ENCODE results near the gene PALLD. TPM values are rescaled to one million over a fixed set of nuclear protein-coding genes. Genes with fewer than 3 reads are reported as not detected.

The PALLD gene
- total and polyA plus RNA-seq, 2 of the 13 experiments (the other 11 are each of a cell fraction or from before 2014, with no cell fraction given), result 0.50 to 1.5 TPM

DNA sequence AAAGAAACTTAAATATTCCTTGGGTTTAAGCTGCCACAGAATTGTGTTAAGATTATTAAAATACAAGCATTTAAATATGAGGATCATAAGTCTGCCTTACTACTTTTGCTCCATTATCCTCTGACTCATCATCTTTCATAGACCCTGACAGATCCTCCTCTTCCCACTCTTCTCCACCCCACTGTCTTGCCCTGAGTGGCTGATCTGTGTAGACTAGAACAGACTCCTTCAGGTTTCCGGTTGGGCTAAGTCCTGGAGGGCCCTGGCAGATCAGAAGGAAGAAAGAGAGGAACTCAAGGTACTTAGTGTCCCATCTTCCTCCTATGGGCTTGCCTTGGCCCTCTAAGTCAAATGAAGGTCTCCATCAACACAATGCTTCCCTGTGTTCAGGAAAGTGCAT is 30.7 kb downstream of the PALLD start (continued):
- no peak for TF ChIP-seq ZNF574 (CRISPR knock-in tag; IDR thresholded peaks at IDR 0.05)
- TF ChIP-seq ATF2 (CRISPR knock-in tag; IDR thresholded peaks at IDR 0.05), result no peak
- TF ChIP-seq ZNF83 (CRISPR knock-in tag; IDR thresholded peaks at IDR 0.05; ENCODE audit: borderline replicate concordance), result no peak
- no peak for TF ChIP-seq MEIS2 (CRISPR knock-in tag; IDR thresholded peaks at IDR 0.05)

- H3K27ac ChIP-seq (ENCODE audit: extremely low read length, insufficient read depth, low read length), result no peak overlapping the region
- FAIRE-seq (no peak), DNase-seq (ENCODE audit: low spot score) (no peak), ATAC-seq (no peak)
- no peaks in the 10 kb centered on the region for H3K27me3 ChIP-seq (ENCODE audit: control insufficient read depth in 1 of 2, insufficient read depth in 2 of 2, low read length in 2 of 2)
- no peak overlapping the region for H3K9ac ChIP-seq (ENCODE audit: insufficient read depth, low read depth, low read length)
- no peaks in the 10 kb centered on the region for H3K4me1 ChIP-seq (ENCODE audit: insufficient read depth, low read length)
- no peaks in the 10 kb centered on the region for H3K36me3 ChIP-seq (replicated peaks in 1 of 2; ENCODE audit: control insufficient read depth in 1 of 2, insufficient read depth in 2 of 2, low read length in 2 of 2)
- no peaks in the 10 kb centered on the region for H3K9me3 ChIP-seq (ENCODE audit: low read length)
- H4K20me1 ChIP-seq (ENCODE audit: insufficient read depth, low read length), result no peaks in the 10 kb centered on the region
- no TSS peak for BruUV-seq (replicated peaks)
- H3K4me2 ChIP-seq (ENCODE audit: low read depth, low read length), result no peak overlapping the region
- H3K79me2 ChIP-seq (ENCODE audit: insufficient read depth, low read length), result no peaks in the 10 kb centered on the region
- intact Hi-C loops (cut with micrococcal nuclease; ENCODE audit: unreplicated experiment), result no loop called here
- in situ Hi-C loops (cut with HindIII; ENCODE audit: extremely low pct_ligation_motif_present, low pct_unique_long_range_greater_than_20kb), result no loop called here
- no peak overlapping the region for H2AFZ ChIP-seq (ENCODE audit: low read length)
- CTCF ChIA-PET (ENCODE audit: low intra/inter-chr PET ratio, low total read pairs), result no interaction called here
- TF ChIP-seq, protein P1, sequence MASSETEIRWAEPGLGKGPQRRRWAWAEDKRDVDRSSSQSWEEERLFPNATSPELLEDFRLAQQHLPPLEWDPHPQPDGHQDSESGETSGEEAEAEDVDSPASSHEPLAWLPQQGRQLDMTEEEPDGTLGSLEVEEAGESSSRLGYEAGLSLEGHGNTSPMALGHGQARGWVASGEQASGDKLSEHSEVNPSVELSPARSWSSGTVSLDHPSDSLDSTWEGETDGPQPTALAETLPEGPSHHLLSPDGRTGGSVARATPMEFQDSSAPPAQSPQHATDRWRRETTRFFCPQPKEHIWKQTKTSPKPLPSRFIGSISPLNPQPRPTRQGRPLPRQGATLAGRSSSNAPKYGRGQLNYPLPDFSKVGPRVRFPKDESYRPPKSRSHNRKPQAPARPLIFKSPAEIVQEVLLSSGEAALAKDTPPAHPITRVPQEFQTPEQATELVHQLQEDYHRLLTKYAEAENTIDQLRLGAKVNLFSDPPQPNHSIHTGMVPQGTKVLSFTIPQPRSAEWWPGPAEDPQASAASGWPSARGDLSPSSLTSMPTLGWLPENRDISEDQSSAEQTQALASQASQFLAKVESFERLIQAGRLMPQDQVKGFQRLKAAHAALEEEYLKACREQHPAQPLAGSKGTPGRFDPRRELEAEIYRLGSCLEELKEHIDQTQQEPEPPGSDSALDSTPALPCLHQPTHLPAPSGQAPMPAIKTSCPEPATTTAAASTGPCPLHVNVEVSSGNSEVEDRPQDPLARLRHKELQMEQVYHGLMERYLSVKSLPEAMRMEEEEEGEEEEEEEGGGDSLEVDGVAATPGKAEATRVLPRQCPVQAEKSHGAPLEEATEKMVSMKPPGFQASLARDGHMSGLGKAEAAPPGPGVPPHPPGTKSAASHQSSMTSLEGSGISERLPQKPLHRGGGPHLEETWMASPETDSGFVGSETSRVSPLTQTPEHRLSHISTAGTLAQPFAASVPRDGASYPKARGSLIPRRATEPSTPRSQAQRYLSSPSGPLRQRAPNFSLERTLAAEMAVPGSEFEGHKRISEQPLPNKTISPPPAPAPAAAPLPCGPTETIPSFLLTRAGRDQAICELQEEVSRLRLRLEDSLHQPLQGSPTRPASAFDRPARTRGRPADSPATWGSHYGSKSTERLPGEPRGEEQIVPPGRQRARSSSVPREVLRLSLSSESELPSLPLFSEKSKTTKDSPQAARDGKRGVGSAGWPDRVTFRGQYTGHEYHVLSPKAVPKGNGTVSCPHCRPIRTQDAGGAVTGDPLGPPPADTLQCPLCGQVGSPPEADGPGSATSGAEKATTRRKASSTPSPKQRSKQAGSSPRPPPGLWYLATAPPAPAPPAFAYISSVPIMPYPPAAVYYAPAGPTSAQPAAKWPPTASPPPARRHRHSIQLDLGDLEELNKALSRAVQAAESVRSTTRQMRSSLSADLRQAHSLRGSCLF (CRISPR knock-in tag; IDR thresholded peaks at IDR 0.05; ENCODE audit: borderline replicate concordance), result no peak
- TF ChIP-seq ZNF615 (CRISPR knock-in tag; IDR thresholded peaks at IDR 0.05; ENCODE audit: borderline replicate concordance) (no peak), ZUFSP (CRISPR knock-in tag; IDR thresholded peaks at IDR 0.05; ENCODE audit: borderline replicate concordance) (no peak), TAF15 (IDR thresholded peaks at IDR 0.05; ENCODE audit: low read depth, low read length, poor library complexity, severe bottlenecking) (no peak)
- WGBS (ENCODE audit: low lambda C conversion rate), result 5% methylated on average over 8 of the region's 8 CpGs
- no peak overlapping the region for H3K4me3 ChIP-seq (replicated peaks in 1 of 3; ENCODE audit: insufficient read depth in 1 of 3, low read depth in 2 of 3, low read length in 3 of 3)
- POLR2A ChIA-PET, result no interaction called here
These were observed 31.5 kb downstream of the PALLD start for GRCh38 chr4:168528131-168528949.
